Keratinocyte (primary cell): ENCODE measurements around the gene NOX5. TPM values are rescaled to one million over a fixed set of nuclear protein-coding genes. Genes with fewer than 3 reads are reported as not detected.
A peak's percentile ranks its signal among the peaks of the same experiment; 100 is the strongest.

Experiments
- DNase-seq: peaks from one replicate; pipeline ENCODE4 v3.0.0-alpha.2; 2011; ENCODE audit warnings: low read depth, missing footprints, low spot score
- FAIRE-seq: peaks from 2 replicates; lab custom pipeline; 2011; peaks lifted over from hg19 to GRCh38; lab: Jason Lieb, UNC
- H2AFZ ChIP-seq: 2 replicates; pipeline ENCODE4 v1.6.0; 2012; ENCODE audit warnings: low read length, control low read depth, inconsistent platforms; ENCODE audit not compliant: control insufficient read depth
- H3K27ac ChIP-seq: 2 replicates; pipeline ENCODE4 v1.5.1; 2011; ENCODE audit warnings: low read length; ENCODE audit not compliant: control insufficient read depth, insufficient read depth
- H3K27me3 ChIP-seq: 3 replicates; pipeline ENCODE4 v1.6.0; 2011; ENCODE audit warnings: low read length; ENCODE audit not compliant: control insufficient read depth, insufficient read depth; ENCODE audit errors: extremely low read depth
- H3K36me3 ChIP-seq, 2 experiments: 2 replicates in 1 of 2; 3 replicates in 1 of 2; pipeline ENCODE4 v1.5.1; 2011; ENCODE audit warnings: low read length in 2 of 2, mild to moderate bottlenecking in 1 of 2; ENCODE audit not compliant: control insufficient read depth in 2 of 2, insufficient read depth in 2 of 2; ENCODE audit errors: extremely low read depth in 1 of 2
- H3K4me1 ChIP-seq: 3 replicates; pipeline ENCODE4 v1.5.1; 2011; ENCODE audit warnings: low read length; ENCODE audit not compliant: control insufficient read depth, insufficient read depth; ENCODE audit errors: extremely low read depth
- H3K4me2 ChIP-seq: 3 replicates; pipeline ENCODE4 v1.6.0; 2011; ENCODE audit warnings: low read depth, low read length; ENCODE audit not compliant: control insufficient read depth, insufficient read depth; ENCODE audit errors: extremely low read depth
- H3K4me3 ChIP-seq, 3 experiments: fragments of 200-600 bp in 1 of 3; sonication (generic) in 1 of 3; 2 replicates in 2 of 3; 3 replicates in 1 of 3; pipeline ENCODE4 v1.5.1; 2011 to 2016; ENCODE audit warnings: low read length in 3 of 3, mild to moderate bottlenecking in 3 of 3, control low read depth in 2 of 3, inconsistent platforms in 1 of 3, low read depth in 1 of 3, mixed read lengths in 1 of 3, mixed run types in 1 of 3, moderate library complexity in 1 of 3; ENCODE audit not compliant: control insufficient read depth in 2 of 3, insufficient read depth in 2 of 3; ENCODE audit errors: extremely low read depth in 1 of 3
- H3K79me2 ChIP-seq: 2 replicates; pipeline ENCODE4 v1.6.0; 2012; ENCODE audit warnings: low read length; ENCODE audit not compliant: control insufficient read depth, insufficient read depth
- H3K9ac ChIP-seq: 3 replicates; pipeline ENCODE4 v1.6.0; 2011; ENCODE audit warnings: low read length; ENCODE audit not compliant: control insufficient read depth, insufficient read depth; ENCODE audit errors: extremely low read depth
- H3K9me1 ChIP-seq: 3 replicates; pipeline ENCODE4 v1.6.0; 2011; ENCODE audit warnings: low read length; ENCODE audit not compliant: control insufficient read depth, insufficient read depth; ENCODE audit errors: extremely low read depth
- H3K9me3 ChIP-seq: 2 replicates; pipeline ENCODE4 v1.5.1; 2012; ENCODE audit warnings: low read depth, low read length; ENCODE audit not compliant: control insufficient read depth
- H4K20me1 ChIP-seq: 3 replicates; pipeline ENCODE4 v1.6.0; 2011; ENCODE audit warnings: low read length; ENCODE audit not compliant: control insufficient read depth, insufficient read depth; ENCODE audit errors: extremely low read depth
- CTCF ChIP-seq, 3 experiments: IDR thresholded peaks in 1 of 3; conservative IDR thresholded peaks in 1 of 3; optimal IDR thresholded peaks in 1 of 3; 2 replicates in 2 of 3; 3 replicates in 1 of 3; pipeline versions ENCODE3 to v1.5.1; 2011; ENCODE audit warnings: low read length in 3 of 3, mild to moderate bottlenecking in 3 of 3, moderate library complexity in 2 of 3, control low read depth in 1 of 3, inconsistent platforms in 1 of 3; ENCODE audit not compliant: insufficient read depth in 2 of 3; ENCODE audit errors: extremely low read depth in 1 of 3
- EZH2 ChIP-seq: IDR thresholded peaks from one replicate; pipeline ENCODE4 v1.6.1; 2012; ENCODE audit warnings: inconsistent platforms, mild to moderate bottlenecking, low read length, moderate library complexity
- dilution Hi-C: fragments of 300-500 bp; cut with MboI; formaldehyde crosslinking; loops from one replicate; pipeline ENCODE4 v1.7.0; 2020; ENCODE audit warnings: low sequenced_read_pairs; ENCODE audit not compliant: extremely low pct_ligation_motif_present
- polyA plus RNA-seq, 5 experiments: library from polyadenylated mRNA; depleted of rRNA in 3 of 5; stranded (reverse) in 3 of 5; stranded (forward) in 1 of 5; unstranded in 1 of 5; fragments of >200 nt; gene quantifications; 1 replicate in 1 of 5; 2 replicates in 3 of 5; 3 replicates in 1 of 5; pipeline versions ENCODE4 v1.2.1 to v1.2.3, GENCODE V29; 2011 to 2012; ENCODE audit warnings: missing spikeins in 2 of 5, low read depth in 1 of 5, low replicate concordance in 1 of 5

Gene NOX5
- polyA plus RNA-seq, 1 donor (not counting 4 experiments of a cell fraction or from before 2014, with no cell fraction given) = 0.16 TPM

GRCh38 chr15:68991723-68992122, 22.8 kb upstream of the NOX5 start:
- peak overlapping the region; percentile 73 for H3K4me2 ChIP-seq
- no peaks in the 10 kb centered on the region for H4K20me1 ChIP-seq
- no peaks in the 10 kb centered on the region for H3K79me2 ChIP-seq
- no peak overlapping the region for H2AFZ ChIP-seq
- H3K4me1 ChIP-seq = peaks cover 30% of the 10 kb centered on the region
- dilution Hi-C loops = no loop called here
- no peak for DNase-seq
- no peak overlapping the region for H3K4me3 ChIP-seq
- H3K36me3 ChIP-seq = no peaks in the 10 kb centered on the region
- FAIRE-seq = peak; percentile 77
- no peaks in the 10 kb centered on the region for H3K9me1 ChIP-seq
- no peak overlapping the region for H3K27ac ChIP-seq
- H3K27me3 ChIP-seq = no peaks in the 10 kb centered on the region
- no peaks in the 10 kb centered on the region for H3K9me3 ChIP-seq
- TF ChIP-seq EZH2 (no peak), CTCF (optimal IDR thresholded peaks at IDR 0.05 in 1 of 3, IDR thresholded peaks at IDR 0.05 in 1 of 3, conservative IDR thresholded peaks at IDR 0.05 in 1 of 3; ENCODE audit: extremely low read depth in 1 of 3, insufficient read depth in 2 of 3, low read length in 3 of 3) (no peak)
- no peak overlapping the region for H3K9ac ChIP-seq

- Histone ChIP-seq H3K9ac (no peak overlapping the region), H3K36me3 (no peaks in the 10 kb centered on the region), H3K9me3 (no peaks in the 10 kb centered on the region), H4K20me1 (no peaks in the 10 kb centered on the region), H3K4me2 (no peak overlapping the region), H3K27me3 (no peaks in the 10 kb centered on the region), H3K4me3 (no peak overlapping the region), H3K79me2 (no peaks in the 10 kb centered on the region), H3K9me1 (no peaks in the 10 kb centered on the region), H3K27ac (no peak overlapping the region), H3K4me1 (peaks cover 30% of the 10 kb centered on the region), H2AFZ (no peak overlapping the region)
- no peak for DNase-seq
- FAIRE-seq = no peak
- TF ChIP-seq CTCF (optimal IDR thresholded peaks at IDR 0.05 in 1 of 3, IDR thresholded peaks at IDR 0.05 in 1 of 3, conservative IDR thresholded peaks at IDR 0.05 in 1 of 3; ENCODE audit: extremely low read depth in 1 of 3, insufficient read depth in 2 of 3, low read length in 3 of 3) (no peak), EZH2 (no peak)
- dilution Hi-C loops = no loop called here
These were observed 21.8 kb upstream of the NOX5 start for GRCh38 chr15:68992696-68993095.
